Measurements from ENCODE around the gene NIPA2. TPM values are rescaled to one million over a fixed set of nuclear protein-coding genes. Genes with fewer than 3 reads are reported as not detected.

The NIPA2 gene
- 31.0 and 49.6 TPM in 2 replicates for total RNA-seq

GRCh38 chr15:22838292-22839042 is at the start of gene NIPA2:
Gene NIPA2 (plus strand): TSS chr15:22838666. CDS start chr15:22851732, 13,066 bp downstream.

Other genes starting within 250 kb of the NIPA2 start
- 2.0 and 3.4 TPM in 2 replicates for gene NIPA1, start 52.0 kb upstream of the NIPA2 start, total RNA-seq
- 53.5 and 63.7 TPM in 2 replicates for gene CYFIP1, start 141.7 kb downstream of the NIPA2 start, total RNA-seq
- gene TUBGCP5, start 200.9 kb downstream of the NIPA2 start, total RNA-seq, result 10.5 and 15.4 TPM in 2 replicates